HepG2 (cell line): ENCODE results near the gene TRIO. TPM values are rescaled to one million over a fixed set of nuclear protein-coding genes. Genes with fewer than 3 reads are reported as not detected.

ENCODE experiments used
- CSRNP1 ChIP-seq: sonication (generic); formaldehyde crosslinking; IDR thresholded peaks from 2 replicates; pipeline ENCODE4 v1.8.1; 2023; ENCODE audit warnings: mild to moderate bottlenecking, missing genetic modification reagents
- FLYWCH1 ChIP-seq: sonication (generic); formaldehyde crosslinking; IDR thresholded peaks from 2 replicates; pipeline ENCODE4 v1.8.1; 2023; ENCODE audit warnings: mild to moderate bottlenecking, missing genetic modification reagents
- KDM3A ChIP-seq: IDR thresholded peaks from 2 replicates; pipeline ENCODE4 v1.6.1; 2018; ENCODE audit warnings: low read depth, missing compliant biosample characterization
- KLF16 ChIP-seq, 2 experiments: sonication (generic) in 1 of 2; formaldehyde crosslinking in 1 of 2; IDR thresholded peaks; 2 replicates each; pipeline versions ENCODE4 v1.6.1 to v1.8.0; 2016 to 2023; ENCODE audit warnings: missing genetic modification reagents in 2 of 2, missing compliant biosample characterization in 1 of 2
- LCORL ChIP-seq, 2 experiments: fragments of 450-650 bp in 1 of 2; sonication (generic) in 1 of 2; formaldehyde crosslinking in 1 of 2; IDR thresholded peaks; 2 replicates each; pipeline versions ENCODE4 v1.5.0 to v1.6.1; 2017 to 2020; ENCODE audit warnings: antibody characterized with exemption in 1 of 2, missing genetic modification reagents in 1 of 2
- PHF21A ChIP-seq: sonication (generic); formaldehyde crosslinking; IDR thresholded peaks from 2 replicates; pipeline ENCODE4 v1.5.0; 2020; ENCODE audit warnings: mild to moderate bottlenecking, missing genetic modification reagents
- RAD51 ChIP-seq: fragments of 450-650 bp; IDR thresholded peaks from 2 replicates; pipeline ENCODE4 v1.6.1; 2016; ENCODE audit warnings: borderline replicate concordance
- TCF7 ChIP-seq: sonication (generic); IDR thresholded peaks from 2 replicates; pipeline ENCODE4 v1.6.1; 2016; ENCODE audit warnings: antibody characterized with exemption, low read depth
- TEF ChIP-seq: sonication (generic); formaldehyde crosslinking; IDR thresholded peaks from 2 replicates; pipeline ENCODE4 v1.5.0; 2020; ENCODE audit warnings: missing genetic modification reagents
- ZC3H13 ChIP-seq: sonication (generic); formaldehyde crosslinking; IDR thresholded peaks from 2 replicates; pipeline ENCODE4 v1.8.1; 2023; ENCODE audit warnings: mild to moderate bottlenecking, missing genetic modification reagents, moderate library complexity
- ZNF296 ChIP-seq: sonication (generic); formaldehyde crosslinking; conservative IDR thresholded peaks from 2 replicates; pipeline ENCODE4 v1.5.0; 2020; ENCODE audit warnings: mild to moderate bottlenecking, missing genetic modification reagents
- ZNF441 ChIP-seq: sonication (generic); formaldehyde crosslinking; IDR thresholded peaks from 2 replicates; pipeline ENCODE4 v1.7.0; 2021; ENCODE audit warnings: missing genetic modification reagents, borderline replicate concordance
- ZNF563 ChIP-seq: sonication (generic); formaldehyde crosslinking; IDR thresholded peaks from 2 replicates; pipeline ENCODE4 v1.8.0; 2022; ENCODE audit warnings: mild to moderate bottlenecking, moderate library complexity, missing genetic modification reagents
- ZNF572 ChIP-seq: sonication (generic); formaldehyde crosslinking; IDR thresholded peaks from 2 replicates; pipeline ENCODE4 v1.5.1; 2020; ENCODE audit warnings: mild to moderate bottlenecking, missing genetic modification reagents
- ZNF577 ChIP-seq: sonication (generic); formaldehyde crosslinking; IDR thresholded peaks from 2 replicates; pipeline ENCODE4 v1.4.0; 2020; ENCODE audit warnings: mild to moderate bottlenecking, low read depth, missing genetic modification reagents, borderline replicate concordance
- ZNF703 ChIP-seq: sonication (generic); formaldehyde crosslinking; IDR thresholded peaks from 2 replicates; pipeline ENCODE4 v1.5.1; 2020; ENCODE audit warnings: missing genetic modification reagents, mild to moderate bottlenecking, moderate library complexity, borderline replicate concordance
- ZNF780A ChIP-seq: sonication (generic); formaldehyde crosslinking; IDR thresholded peaks from 2 replicates; pipeline ENCODE4 v1.8.0; 2022; ENCODE audit warnings: mild to moderate bottlenecking, missing genetic modification reagents, moderate library complexity
- ZNF800 ChIP-seq: sonication (generic); formaldehyde crosslinking; IDR thresholded peaks from 2 replicates; pipeline ENCODE4 v1.4.0; 2020; ENCODE audit warnings: missing genetic modification reagents
- ZSCAN29 ChIP-seq: sonication (generic); formaldehyde crosslinking; conservative IDR thresholded peaks from 2 replicates; pipeline ENCODE4 v1.4.0; 2020; ENCODE audit warnings: mild to moderate bottlenecking, missing genetic modification reagents
- polyA plus RNA-seq, 8 experiments: library from polyadenylated mRNA; depleted of rRNA in 3 of 8; stranded (reverse) in 7 of 8; unstranded in 1 of 8; fragments of >200 nt; fragmentation: Illumina TruSeq in 4 of 8; extraction: Trizol in 4 of 8; gene quantifications; 2 replicates each; pipeline versions ENCODE4 v1.2.1 to v1.2.3, GENCODE V29; 2011 to 2016; ENCODE audit warnings: low read depth in 4 of 8, missing spikeins in 1 of 8, mixed read lengths in 1 of 8; ENCODE audit not compliant: insufficient read depth in 1 of 8
- total RNA-seq, 5 experiments: library from RNA; depleted of rRNA; stranded (reverse); fragments of >200 nt; fragmentation: Illumina TruSeq; extraction: Trizol; gene quantifications; 2 replicates each; pipeline ENCODE4 v1.2.3, GENCODE V29; 2016; ENCODE audit warnings: low read depth in 1 of 5
- TF ChIP-seq, protein P1 (sequence below): conservative IDR thresholded peaks from 2 replicates; pipeline ENCODE4 v1.6.1; 2018; ENCODE audit warnings: missing genetic modification reagents
- TF ChIP-seq, protein P2 (sequence below): sonication (generic); formaldehyde crosslinking; IDR thresholded peaks from 2 replicates; pipeline ENCODE4 v1.5.0; 2020; ENCODE audit warnings: mild to moderate bottlenecking, missing genetic modification reagents

Gene TRIO
- total and polyA plus RNA-seq, 2 of the 13 experiments (the other 11 are each of a cell fraction or from before 2014, with no cell fraction given) = 45.2 to 45.9 TPM

GRCh38 chr5:14142202-14142826 is 828 bp upstream of the TRIO start (continued):
- TF ChIP-seq, protein P1, sequence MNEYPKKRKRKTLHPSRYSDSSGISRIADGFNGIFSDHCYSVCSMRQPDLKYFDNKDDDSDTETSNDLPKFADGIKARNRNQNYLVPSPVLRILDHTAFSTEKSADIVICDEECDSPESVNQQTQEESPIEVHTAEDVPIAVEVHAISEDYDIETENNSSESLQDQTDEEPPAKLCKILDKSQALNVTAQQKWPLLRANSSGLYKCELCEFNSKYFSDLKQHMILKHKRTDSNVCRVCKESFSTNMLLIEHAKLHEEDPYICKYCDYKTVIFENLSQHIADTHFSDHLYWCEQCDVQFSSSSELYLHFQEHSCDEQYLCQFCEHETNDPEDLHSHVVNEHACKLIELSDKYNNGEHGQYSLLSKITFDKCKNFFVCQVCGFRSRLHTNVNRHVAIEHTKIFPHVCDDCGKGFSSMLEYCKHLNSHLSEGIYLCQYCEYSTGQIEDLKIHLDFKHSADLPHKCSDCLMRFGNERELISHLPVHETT (CRISPR knock-in tag) = no peak
- TF ChIP-seq PHF21A (0 out of 2 replicates have a peak, but pooled peaks have one; percentile 10), KLF16 (CRISPR knock-in tag; IDR thresholded peaks at IDR 0.05) (no peak), ZNF563 (CRISPR knock-in tag) (no peak), ZNF441 (no peak), ZNF780A (CRISPR knock-in tag) (no peak), ZNF572 (CRISPR knock-in tag) (no peak), TCF7 (no peak), ZNF577 (CRISPR knock-in tag) (no peak), ZSCAN29 (CRISPR knock-in tag) (0 out of 2 replicates have a peak, but pooled peaks have one; percentile 4), ZNF800 (no peak; the same call in 1 of the 2 replicates), KDM3A (CRISPR knock-in tag) (no peak), LCORL (IDR thresholded peaks at IDR 0.05) (no peak), LCORL (CRISPR knock-in tag; IDR thresholded peaks at IDR 0.05) (no peak), TEF (CRISPR knock-in tag) (no peak), ZNF296 (no peak), CSRNP1 (CRISPR knock-in tag) (0 out of 2 replicates have a peak, but pooled peaks have one; percentile 13), ZNF703 (CRISPR knock-in tag) (no peak), RAD51 (no peak), FLYWCH1 (CRISPR knock-in tag) (no peak), ZC3H13 (CRISPR knock-in tag) (no peak)
- TF ChIP-seq, protein P2, sequence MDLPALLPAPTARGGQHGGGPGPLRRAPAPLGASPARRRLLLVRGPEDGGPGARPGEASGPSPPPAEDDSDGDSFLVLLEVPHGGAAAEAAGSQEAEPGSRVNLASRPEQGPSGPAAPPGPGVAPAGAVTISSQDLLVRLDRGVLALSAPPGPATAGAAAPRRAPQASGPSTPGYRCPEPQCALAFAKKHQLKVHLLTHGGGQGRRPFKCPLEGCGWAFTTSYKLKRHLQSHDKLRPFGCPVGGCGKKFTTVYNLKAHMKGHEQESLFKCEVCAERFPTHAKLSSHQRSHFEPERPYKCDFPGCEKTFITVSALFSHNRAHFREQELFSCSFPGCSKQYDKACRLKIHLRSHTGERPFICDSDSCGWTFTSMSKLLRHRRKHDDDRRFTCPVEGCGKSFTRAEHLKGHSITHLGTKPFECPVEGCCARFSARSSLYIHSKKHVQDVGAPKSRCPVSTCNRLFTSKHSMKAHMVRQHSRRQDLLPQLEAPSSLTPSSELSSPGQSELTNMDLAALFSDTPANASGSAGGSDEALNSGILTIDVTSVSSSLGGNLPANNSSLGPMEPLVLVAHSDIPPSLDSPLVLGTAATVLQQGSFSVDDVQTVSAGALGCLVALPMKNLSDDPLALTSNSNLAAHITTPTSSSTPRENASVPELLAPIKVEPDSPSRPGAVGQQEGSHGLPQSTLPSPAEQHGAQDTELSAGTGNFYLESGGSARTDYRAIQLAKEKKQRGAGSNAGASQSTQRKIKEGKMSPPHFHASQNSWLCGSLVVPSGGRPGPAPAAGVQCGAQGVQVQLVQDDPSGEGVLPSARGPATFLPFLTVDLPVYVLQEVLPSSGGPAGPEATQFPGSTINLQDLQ (CRISPR knock-in tag) = no peak
